SK-N-SH treated with all-trans-retinoic acid at 6 μM for 48 hours (cell line): ENCODE results near the gene TIPRL.

Experiments
- TCF4 ChIP-seq: fragments of 250-450 bp; sonication (Bioruptor Pico); IDR thresholded peaks from 2 replicates; pipeline ENCODE4 v1.8.0; 2021; ENCODE audit warnings: mild to moderate bottlenecking, moderate library complexity, borderline replicate concordance
- TOX ChIP-seq: fragments of 250-450 bp; sonication (Bioruptor Pico); IDR thresholded peaks from 2 replicates; pipeline ENCODE4 v1.8.0; 2021; ENCODE audit warnings: mild to moderate bottlenecking, moderate library complexity, borderline replicate concordance
- ZFP3 ChIP-seq: fragments of 250-450 bp; sonication (Bioruptor Pico); IDR thresholded peaks from 2 replicates; pipeline ENCODE4 v1.5.0; 2020; ENCODE audit warnings: mild to moderate bottlenecking, moderate library complexity
- TF ChIP-seq, protein P1 (sequence below): fragments of 250-450 bp; sonication (Bioruptor Pico); IDR thresholded peaks from 2 replicates; pipeline ENCODE4 v1.5.1; 2020; ENCODE audit warnings: low read depth, mild to moderate bottlenecking, moderate library complexity

DNA sequence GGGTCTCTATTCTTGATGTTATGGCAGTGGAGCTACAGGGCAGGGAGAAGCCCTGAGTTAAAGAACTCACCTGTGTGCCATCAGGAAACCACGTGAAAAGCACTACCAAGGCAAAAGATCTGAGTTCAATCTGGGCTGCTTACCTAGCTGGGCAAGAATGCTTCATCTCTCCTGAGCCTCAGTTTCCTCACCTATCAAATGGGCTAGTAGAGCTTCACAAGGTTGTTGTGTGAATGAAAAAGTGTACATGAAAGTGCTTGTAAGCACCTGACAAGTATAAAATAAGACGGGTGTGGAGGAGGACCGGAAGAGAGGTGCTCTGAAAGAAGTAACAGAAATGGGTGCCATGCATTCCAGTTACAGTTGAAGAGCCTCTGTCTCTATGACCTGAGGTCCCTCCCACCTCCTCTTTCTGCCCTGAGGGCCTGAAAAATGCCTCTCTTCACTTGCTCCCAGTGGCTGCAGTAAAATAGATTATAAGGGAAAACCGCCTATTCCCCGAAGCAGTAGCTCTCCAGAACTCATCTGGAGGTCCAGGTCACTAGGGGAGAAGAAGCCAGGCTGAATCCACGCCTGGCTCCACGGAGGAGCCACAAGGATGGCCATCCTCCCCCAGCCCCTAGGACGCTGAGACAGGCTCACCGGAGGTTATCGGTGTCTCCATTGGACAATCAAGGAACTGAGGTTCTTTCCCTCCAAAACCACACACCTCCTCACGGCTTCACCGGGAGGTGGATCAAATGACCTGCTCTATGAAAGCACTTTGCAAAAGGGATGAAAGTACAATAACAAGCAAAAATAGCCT, 43.4 kb upstream of the TIPRL start:
- TF ChIP-seq TCF4 = no peak
- no peak for TF ChIP-seq TOX (CRISPR knock-in tag)
- no peak for TF ChIP-seq ZFP3
- TF ChIP-seq, protein P1, sequence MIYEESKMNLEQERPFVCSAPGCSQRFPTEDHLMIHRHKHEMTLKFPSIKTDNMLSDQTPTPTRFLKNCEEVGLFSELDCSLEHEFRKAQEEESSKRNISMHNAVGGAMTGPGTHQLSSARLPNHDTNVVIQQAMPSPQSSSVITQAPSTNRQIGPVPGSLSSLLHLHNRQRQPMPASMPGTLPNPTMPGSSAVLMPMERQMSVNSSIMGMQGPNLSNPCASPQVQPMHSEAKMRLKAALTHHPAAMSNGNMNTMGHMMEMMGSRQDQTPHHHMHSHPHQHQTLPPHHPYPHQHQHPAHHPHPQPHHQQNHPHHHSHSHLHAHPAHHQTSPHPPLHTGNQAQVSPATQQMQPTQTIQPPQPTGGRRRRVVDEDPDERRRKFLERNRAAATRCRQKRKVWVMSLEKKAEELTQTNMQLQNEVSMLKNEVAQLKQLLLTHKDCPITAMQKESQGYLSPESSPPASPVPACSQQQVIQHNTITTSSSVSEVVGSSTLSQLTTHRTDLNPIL (CRISPR knock-in tag) = no peak
